OCI-LY7 (cell line): Measurements from ENCODE around the gene CIAO2B.

Experiments used
- CTCF ChIP-seq: fragments of 200-600 bp; sonication (generic); conservative IDR thresholded peaks from 2 replicates; pipeline ENCODE4 v1.5.1; 2014; ENCODE audit warnings: mild to moderate bottlenecking, antibody characterized with exemption, low read length, moderate library complexity, mixed read lengths
- EZH2phosphoT487 ChIP-seq: fragments of 200-600 bp; sonication (generic); IDR thresholded peaks from 2 replicates; pipeline ENCODE4 v1.6.1; 2018; ENCODE audit warnings: low read depth, borderline replicate concordance, mild to moderate bottlenecking, mixed run types, antibody characterized with exemption, low read length, moderate library complexity, mixed read lengths

- TF ChIP-seq CTCF (no peak), EZH2phosphoT487 (no peak)
Observed at GRCh38 chr16:66895999-66896398, 38.2 kb downstream of the CIAO2B start.
